HG03095 (cell line): ENCODE data around the gene SERPINC1.
"Not testable (repeated sequence)": the region's sequence is repeated elsewhere in the genome, so short reads cannot be mapped to it uniquely, and the experiment has no call there.

Source experiments
- ATAC-seq: cut with Tn5 transposase; IDR thresholded peaks from one replicate; pipeline ENCODE4 v1.9.1; 2021; ENCODE audit warnings: moderate library complexity; ENCODE audit not compliant: unreplicated experiment

Gene SERPINC1

DNA sequence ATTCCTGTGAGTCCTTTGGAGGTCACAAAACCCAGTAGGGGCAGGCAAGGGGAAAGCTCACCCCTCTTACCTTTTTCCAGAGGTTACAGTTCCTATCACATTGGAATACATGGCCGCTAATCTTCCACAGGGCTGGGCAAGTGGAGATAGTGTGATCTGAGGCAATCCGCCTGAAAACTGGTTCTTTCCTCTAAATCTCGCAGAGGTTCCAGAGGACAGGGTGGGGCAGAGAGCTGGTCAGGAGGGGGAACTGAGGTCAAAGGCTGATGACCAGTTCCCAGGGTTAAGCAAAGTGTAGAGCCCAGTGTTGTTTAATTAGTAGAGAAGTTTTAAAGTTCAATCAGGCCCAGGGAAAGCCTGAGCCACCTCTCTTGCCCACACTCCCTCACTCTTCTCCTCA lies at the start of gene SERPINC1:
Gene SERPINC1 (minus strand): TSS at position 179 of the 400 bp plus-strand sequence. CDS start 68 bp downstream, at position 111.
- ATAC-seq = no peak

DNA sequence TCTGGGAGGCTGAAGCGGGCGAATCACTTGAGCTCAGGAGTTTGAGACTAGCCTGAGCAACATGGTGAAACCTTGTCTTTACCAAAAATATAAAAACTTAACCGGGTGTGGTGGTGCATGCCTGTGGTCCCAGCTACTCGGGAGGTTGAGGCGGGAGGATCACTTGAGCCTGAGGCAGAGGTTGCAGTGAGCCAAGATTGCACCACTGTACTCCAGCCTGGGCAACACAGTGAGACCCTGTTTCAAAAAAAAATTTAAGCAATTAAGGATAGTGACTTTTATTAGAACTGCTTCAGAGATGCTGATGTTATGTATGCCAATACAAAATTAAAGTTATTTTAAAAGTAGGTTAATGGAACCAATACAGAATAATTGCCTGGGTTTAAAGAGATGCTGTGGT lies 48.8 kb upstream of the SERPINC1 start:
- not testable (repeated sequence) for ATAC-seq

DNA sequence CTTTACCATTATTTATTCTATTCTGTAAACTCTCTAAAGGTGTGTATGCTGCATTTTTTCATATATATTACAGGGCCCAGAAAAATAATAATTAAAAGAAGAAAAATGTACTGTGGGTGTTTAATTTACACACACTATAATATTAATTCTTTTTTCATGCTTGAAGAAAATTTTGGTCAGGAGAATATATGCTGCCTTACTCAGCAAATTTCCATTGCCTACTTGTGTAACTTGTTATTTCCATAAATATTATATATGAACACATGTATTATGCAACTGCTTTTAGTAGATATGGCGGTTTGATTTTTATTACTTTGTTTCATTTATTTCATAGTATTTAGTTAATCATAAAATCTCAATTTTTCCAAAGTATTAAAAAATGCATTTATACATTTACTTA lies 46.4 kb upstream of the SERPINC1 start:
- ATAC-seq = no peak

DNA sequence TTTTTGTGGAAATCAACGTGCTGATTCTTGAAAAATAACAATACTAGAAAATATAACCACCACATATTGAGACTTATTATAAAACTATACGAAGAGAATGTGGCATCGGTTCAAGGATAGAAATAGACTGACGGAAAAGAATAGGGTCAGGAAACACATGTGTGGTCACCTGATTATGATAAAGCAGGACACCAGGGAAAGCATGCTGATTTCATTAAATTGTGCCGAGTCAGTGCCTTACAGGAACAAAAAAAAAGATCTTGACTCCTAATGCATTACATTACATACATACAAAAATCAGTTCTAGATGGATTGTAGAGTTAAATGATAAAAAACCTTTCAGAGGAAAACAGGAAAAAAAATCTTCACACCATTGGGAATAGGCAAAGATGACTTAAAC lies 43.5 kb upstream of the SERPINC1 start:
- ATAC-seq = no peak

DNA sequence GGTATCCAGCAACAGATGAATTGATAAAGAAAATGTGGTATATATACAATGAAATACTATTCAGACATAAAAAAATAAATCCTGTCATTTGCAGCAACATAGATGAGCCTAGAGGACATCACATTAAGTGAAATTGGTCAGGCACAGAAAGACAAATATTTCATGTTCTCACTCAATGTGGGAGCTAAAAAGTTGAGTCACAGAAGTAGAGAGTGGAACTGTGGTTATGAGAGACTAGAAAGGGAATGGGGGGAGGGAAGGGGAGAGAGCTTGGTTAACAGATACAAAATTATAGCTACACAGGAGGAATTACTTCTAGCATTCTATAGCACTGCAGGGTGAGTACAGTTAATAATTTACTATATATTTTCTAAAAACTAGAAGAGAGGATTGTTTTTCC lies 37.1 kb upstream of the SERPINC1 start:
- no peak for ATAC-seq

DNA sequence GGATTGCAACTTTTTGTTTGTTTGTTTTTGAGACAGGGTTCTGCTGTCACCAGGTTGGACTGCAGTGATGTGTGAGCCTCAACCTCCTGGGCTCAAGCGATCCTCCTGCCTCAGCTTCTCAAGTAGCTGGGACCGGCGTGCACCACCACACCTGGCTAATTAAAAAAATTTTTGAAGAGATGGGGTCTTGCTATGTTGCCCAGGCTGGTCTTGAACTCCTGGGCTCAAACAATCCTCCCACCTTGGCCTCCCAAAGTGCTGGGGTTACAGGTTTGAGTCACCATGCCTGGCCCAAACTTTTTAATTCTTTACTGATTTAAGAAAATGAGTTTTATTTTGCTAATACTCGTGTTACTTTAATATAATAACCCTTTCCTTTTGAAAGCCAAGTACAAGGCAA lies 31.5 kb upstream of the SERPINC1 start:
- ATAC-seq = no peak

DNA sequence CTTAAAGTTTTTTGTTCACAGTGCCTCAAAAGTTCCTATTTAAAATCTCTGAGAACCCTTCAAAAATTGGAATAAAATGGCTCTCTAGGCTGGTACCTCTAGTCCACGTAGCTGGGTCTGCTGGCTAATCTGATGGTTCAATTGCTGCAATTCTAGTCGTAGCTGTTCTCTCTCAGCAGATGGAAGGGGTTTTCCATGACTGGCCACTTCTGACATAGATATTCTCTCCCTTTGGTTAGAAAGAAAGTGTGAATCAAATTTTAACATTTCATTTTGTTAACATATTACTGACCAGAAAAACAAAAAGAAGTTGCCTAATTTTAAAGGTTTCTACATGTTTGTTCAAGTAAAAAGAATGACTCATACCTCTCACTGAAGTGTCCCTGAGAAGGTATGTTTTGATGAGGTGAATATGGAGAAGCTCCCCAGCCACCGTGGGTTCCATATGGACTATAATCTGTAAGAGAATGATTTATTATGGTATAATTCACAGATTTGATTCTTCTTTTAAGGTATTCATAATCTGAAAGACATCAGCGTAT lies 29.3 kb upstream of the SERPINC1 start:
- ATAC-seq = no peak

DNA sequence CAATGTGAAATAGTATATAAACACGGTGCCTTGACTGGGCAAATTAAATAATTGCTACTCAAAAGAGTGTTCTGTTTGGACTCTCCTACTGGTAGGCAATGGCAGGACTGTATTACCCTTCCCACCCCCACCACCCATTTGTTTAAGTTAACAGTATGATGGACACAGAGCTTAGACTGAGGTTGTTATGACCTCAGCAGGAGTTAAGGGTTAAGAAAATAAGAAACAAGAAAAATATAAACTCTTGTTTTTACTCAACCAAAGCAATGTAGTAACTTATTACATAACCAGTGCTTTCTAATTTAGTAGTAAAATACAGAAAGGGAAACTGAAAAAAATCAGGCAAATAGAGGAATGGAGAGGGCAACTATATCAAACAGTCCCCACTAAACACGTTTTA lies 19.9 kb upstream of the SERPINC1 start:
- ATAC-seq = no peak

DNA sequence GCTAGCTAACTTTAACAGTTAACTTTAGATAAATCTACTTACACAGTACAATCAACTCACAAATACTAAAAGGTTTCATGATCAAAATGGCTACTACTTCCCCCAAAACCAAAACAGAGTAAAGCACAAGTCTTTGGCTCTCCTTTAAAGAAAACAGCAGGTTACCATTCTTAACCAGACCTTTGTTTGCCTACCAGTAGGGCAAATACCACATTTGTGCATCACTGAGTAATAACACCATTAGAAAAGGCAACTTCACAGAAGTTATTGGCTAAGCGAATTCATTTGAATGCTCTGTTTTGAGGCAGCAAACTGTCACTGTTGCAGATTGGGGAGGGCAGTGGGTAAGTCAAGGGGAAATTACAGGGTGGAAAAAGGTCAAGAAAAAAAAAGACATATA lies 17.3 kb upstream of the SERPINC1 start:
- no peak for ATAC-seq

DNA sequence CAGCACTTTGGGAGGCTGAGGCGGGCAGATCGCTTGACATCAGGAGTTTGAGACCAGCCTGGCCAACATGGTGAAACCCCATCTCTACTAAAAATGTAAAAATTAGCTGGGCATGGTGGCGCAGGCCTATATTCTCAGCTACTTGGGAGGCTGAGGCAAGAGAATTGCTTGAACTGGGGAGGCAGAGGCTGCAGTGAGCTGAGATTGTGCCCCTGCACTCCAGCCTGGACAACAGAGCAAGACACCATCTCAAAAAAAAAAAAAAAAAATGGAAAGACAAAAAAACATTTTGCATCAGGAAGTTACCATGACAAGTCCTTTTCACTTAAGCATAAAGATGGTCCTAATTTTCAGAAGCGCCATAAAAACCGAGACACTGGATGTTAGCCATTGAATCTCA lies 13.4 kb upstream of the SERPINC1 start:
- ATAC-seq = not testable (repeated sequence)

DNA sequence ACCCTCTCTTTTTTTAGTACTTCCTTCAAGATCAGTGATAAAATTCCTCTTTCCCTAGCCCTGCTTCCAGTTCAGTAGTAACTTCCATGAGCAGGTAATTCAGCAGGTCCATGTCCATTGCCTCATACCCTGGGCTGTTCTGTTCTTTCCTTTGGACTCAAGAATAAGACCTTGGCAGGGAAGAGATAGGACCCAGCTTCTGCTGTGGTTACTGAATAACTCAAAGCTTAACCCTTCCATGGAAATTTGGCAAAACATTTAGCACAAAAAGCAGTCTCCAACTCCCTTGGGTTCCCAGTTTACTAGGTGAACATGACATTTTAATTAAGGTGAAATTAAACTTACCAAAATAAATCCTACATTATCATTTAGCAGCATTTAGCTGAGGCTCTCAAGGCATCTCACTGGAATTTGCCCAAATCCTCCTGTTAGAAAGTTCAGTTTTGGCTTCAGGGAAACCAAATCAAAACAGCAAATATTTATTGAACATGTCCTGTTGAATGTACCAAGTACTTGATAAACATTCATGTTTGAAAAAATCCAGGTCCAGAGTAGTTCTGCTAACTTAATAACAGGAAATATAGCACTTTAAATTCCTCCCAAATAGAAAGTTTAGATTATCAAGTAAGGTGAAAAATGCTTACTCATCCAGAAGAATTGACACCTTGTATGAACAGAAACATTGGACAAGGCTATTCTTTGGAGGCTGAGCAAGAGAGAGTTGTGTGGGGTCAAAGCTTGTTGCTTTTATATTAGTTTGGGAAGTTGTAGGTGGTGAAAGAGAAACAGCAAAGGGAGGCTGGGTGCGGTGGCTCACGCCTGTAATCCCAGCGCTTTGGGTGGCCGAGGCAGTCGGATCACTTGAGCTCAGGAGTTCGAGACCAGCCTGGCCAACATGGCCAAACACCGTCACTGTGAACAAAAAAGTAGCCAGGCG lies 8.4 kb upstream of the SERPINC1 start:
- no peak for ATAC-seq

DNA sequence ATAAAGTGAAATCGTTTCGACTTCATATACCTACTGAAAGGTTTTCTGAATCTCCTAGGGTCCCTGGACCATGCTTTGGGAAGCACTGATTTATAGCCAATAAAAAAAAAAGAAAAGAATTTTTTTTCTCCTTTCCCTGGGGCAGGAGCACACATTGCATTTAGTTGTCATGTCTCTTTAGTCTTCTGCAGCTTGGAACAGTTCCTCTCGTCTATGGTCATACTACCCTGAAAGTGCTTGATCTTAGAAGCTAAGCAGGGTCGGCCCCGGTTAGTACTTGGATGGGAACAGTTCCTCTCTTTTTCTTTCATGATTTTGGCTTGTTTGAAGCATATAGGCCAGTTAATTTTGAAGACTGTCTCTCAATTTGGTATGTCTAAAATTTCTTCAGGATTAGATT lies 3.7 kb upstream of the SERPINC1 start:
- ATAC-seq = no peak

DNA sequence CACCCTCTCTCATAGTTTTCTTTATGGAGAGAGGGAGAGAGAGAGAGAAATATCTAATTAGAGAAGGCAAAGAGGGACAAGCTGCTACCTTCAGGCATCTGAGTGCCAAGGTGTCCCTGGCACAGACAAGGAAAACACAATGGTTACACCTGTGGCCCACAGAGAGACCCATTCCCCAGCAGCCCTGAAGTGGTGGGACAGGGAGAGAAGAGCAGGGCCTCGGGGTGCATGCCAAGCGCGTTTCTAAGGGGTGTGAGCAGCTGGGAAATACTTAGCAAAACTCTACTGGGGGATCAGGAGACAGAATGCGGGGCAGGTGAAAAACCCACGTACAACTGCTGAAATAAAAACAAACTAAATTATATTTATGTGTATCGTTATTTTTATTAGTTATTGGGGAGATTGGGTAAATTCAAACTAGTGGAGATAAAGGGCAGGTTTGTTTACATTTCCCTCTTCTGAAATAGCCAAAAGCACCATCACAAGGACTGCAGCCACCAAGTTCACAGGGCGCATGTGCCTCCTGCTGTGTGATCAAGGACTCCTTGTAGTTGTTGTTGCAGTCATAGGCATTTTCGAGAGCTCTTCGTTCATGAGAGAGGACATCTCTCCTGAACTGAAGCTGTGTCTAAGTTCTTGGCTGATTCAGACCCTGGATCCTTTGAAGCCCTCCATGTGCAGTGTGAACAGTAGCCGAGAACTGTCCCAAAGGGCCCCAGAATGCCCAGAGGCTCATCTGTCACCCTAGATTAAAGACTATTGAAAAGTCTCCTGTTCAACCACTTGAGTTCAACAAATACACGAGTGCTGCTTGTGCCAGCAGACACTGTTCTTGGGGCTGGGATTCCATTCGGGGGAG lies 737 bp upstream of the SERPINC1 start:
- no peak for ATAC-seq

DNA sequence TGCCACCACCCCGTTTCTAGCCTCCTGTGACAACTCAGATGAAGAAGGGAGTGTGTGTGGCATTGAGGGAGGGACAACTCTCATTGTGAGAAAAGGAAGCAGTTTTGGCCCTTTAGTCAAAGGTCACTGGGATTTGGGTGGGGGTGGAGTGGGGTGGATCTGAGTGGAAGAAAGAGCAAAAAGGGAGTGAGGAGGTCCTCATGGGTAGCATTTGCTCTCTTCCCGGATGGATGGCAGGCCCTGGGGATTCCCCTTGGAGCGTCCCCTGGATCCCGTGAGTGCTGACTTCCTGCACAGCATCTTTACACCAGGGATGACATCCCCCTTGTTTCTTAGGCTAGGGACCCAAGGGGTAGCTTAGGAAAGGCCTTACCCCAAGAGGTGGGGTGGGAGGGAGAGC lies 460 bp downstream of the SERPINC1 start:
- no peak for ATAC-seq

DNA sequence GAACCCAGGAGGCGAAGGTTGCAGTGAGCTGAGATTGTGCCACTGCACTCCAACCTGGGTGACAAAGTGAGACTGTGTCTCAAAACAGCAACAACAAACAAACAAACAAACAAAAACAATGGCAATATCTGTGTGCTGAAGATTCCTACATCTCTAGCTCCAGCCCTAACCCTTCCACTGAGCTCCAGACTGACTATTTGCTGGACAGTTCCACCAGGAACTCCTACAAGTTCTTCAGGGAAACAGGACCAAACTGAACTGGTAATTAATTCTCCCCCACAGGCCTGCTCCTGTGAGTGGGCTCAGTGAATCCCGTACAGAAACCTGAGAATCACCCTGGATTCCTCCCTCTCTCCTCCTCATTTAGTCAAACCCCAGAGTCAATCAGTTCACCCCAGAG lies 1.5 kb downstream of the SERPINC1 start:
- ATAC-seq = no peak

DNA sequence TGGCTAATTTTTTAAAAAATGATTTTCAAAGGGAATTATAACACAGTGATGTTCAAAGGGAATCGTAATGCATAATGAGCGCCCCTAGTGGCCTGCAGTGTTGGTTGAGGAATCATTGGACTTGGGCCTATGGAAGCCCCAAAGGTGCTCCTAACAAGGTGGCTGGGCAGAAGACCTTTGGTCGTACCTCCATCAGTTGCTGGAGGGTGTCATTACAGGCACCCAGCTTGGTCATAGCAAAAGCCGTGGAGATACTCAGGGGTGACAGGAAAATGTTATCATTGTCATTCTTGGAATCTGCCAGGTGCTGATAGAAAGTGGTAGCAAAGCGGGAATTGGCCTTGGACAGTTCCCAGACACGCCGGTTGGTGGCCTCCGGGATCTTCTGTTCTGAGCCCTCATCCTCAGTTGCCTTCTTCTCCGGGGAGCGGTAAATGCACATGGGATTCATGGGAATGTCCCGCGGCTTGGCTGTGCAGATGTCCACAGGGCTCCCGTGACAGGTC lies 2.7 kb downstream of the SERPINC1 start:
- ATAC-seq = no peak

DNA sequence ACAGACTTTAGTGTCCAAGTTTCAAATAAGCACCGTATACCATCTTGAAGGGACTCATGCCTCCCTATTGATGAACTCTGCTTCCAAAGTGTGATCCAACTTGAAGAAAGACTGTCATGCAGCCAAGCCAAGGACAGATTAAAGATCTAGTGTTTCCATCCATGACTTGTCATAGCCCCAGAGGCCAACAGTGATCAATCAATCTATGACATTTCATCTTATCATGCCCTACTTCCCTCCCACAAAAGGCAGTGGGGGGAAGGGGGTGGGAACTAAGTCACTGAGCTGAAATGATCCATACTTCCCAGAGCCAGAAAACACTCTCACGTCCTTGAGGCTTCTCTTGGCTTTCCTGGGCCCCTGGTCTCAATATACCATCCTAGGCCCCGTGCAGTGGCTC lies 4.0 kb downstream of the SERPINC1 start:
- no peak for ATAC-seq

DNA sequence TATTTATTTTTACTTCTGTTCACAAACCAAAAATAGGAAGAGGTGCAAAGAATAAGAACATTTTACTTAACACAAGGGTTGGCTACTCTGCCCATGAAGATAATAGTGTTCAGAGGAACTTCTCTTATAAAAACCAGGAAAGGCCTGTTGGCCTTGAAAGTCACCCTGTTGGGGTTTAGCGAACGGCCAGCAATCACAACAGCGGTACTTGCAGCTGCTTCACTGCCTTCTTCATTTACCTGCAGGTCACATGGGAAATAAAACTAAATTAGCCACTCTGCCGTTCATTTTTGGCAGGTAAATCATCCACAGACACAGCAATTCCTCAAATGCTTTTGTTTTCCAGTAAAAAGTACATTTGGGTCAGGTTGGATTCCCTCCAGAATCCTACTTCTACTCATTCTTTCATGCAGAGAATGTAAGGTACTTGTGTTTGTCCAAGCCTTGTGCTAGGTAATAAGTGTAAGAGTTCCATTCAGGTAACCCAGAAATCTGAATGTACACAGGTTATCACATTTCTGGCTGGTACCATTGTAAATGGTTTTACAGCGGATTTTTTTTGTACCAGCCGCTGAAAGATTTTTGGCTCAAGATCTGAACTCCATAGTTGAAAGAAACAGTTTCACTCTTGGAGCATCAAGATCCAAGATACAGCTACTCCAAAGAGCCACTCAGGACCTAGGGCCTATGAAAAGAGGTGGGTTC lies 13.1 kb downstream of the SERPINC1 start:
- no peak for ATAC-seq

DNA sequence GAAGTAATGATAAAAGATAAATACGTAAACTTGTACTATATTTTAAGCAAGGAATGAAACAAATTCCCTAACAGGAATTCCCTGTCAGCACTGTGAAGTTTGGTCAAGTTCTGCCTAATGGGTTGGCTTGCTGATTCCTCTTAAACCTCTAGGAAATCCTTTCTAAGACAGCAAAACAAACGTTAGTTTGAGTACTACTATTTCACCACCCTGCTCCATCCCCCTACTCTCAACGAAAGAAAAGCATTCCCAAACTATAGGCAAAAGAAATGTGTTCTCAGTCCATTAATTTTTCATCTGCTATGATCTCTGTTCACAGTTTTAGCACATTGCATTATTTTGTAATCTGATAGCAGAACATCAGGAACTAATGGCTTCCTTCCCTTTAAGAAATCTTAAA lies 16.1 kb downstream of the SERPINC1 start:
- ATAC-seq = no peak

DNA sequence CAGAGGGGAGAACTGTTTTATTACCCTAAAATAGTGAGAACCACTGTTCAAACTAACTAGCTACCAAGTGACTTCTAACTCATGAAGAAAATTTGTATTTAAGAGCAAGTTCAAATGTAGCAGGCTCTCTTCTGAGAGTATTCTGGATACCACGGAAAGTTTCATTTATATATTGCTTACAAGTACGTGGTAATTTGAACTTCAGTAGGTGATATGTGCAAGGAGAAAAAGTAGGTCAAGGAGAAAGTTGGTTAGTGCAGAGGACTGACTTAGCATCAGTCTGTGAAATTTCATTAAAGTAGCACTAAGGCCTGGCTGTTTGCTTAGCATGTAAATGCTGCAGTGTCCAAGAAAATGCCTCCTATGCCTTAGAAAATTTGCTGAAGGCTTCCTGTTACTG lies 16.7 kb downstream of the SERPINC1 start:
- no peak for ATAC-seq

DNA sequence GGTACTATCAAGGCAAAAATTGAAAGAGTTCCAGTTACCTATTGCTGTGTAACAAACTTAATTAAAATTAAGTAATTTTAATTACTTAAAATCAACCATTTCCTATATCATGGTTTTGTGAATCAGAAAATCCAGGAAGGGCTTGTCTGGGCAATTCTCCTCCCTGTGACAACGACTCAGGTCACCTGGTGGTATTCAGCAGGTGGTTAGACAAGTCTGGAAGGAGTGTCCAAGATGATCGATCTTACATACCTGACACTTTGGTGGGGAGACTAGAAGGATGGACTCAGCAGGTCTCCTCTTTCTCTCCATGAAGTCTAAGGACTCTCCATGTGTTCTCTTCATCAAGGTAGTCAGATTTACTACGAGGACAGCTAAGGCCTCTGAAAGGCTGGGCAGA lies 22.9 kb downstream of the SERPINC1 start:
- no peak for ATAC-seq
